ENCODE results near the gene SP5. TPM values are rescaled to one million over a fixed set of nuclear protein-coding genes. Genes with fewer than 3 reads are reported as not detected.
"Not testable (repeated sequence)": the region's sequence is repeated elsewhere in the genome, so short reads cannot be mapped to it uniquely, and the experiment has no call there.

The SP5 gene
- total and polyA plus RNA-seq, 12 donors = 0.16 to 9.2 (median 2.8) TPM

GRCh38 chr2:170721678-170722077 is 6.5 kb downstream of the SP5 start:
- DNase-seq = no peak
- Histone ChIP-seq H3K27ac (no peak overlapping the region), H3K4me3 (no peak overlapping the region), H3K9me3 (replicated peaks in 1 of 3) (no peaks in the 10 kb centered on the region), H3K4me1 (replicated peaks in 1 of 2) (peaks cover 0 to 8% of the 10 kb centered on the region in 2 donors), H3K27me3 (peaks cover 12% of the 10 kb centered on the region), H3K36me3 (replicated peaks in 1 of 2) (no peaks in the 10 kb centered on the region)
- intact Hi-C loops (cut with DNase I) = no loop called here
- no peak for TF ChIP-seq POLR2A (IDR thresholded peaks at IDR 0.05)
- TF ChIP-seq, protein P1, sequence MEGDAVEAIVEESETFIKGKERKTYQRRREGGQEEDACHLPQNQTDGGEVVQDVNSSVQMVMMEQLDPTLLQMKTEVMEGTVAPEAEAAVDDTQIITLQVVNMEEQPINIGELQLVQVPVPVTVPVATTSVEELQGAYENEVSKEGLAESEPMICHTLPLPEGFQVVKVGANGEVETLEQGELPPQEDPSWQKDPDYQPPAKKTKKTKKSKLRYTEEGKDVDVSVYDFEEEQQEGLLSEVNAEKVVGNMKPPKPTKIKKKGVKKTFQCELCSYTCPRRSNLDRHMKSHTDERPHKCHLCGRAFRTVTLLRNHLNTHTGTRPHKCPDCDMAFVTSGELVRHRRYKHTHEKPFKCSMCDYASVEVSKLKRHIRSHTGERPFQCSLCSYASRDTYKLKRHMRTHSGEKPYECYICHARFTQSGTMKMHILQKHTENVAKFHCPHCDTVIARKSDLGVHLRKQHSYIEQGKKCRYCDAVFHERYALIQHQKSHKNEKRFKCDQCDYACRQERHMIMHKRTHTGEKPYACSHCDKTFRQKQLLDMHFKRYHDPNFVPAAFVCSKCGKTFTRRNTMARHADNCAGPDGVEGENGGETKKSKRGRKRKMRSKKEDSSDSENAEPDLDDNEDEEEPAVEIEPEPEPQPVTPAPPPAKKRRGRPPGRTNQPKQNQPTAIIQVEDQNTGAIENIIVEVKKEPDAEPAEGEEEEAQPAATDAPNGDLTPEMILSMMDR (IDR thresholded peaks at IDR 0.05) = no peak
- WGBS, 4 donors = 82 to 89% (median 86%) methylated on average over 3 of the region's 3 CpGs

DNA sequence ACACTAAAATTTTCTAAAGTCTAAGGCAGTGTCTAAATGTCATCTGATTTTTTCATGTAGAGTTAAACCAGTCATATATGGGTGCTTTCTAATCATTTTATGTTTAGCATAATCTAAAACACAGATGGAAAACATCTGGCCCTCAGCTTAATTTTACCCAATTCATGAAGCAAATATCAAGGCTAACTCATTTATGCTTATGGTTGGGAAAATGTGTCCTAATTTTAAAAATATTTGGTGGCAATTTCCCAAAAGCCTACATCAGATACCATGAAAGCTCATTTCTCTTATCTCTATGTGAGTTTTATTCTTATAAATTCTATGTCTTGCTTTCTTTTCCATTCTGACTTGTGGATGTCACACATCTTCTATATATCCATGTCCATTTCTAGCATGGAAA is 7.2 kb downstream of the SP5 start:
- no peak overlapping the region for H3K27ac ChIP-seq
- H3K36me3 ChIP-seq (replicated peaks in 1 of 2) = no peaks in the 10 kb centered on the region
- peaks cover 0 to 3% of the 10 kb centered on the region in 2 donors for H3K4me1 ChIP-seq (replicated peaks in 1 of 2)
- peaks cover 7% of the 10 kb centered on the region for H3K27me3 ChIP-seq
- no peaks in the 10 kb centered on the region for H3K9me3 ChIP-seq (replicated peaks in 1 of 3)
- TF ChIP-seq, protein P1 (IDR thresholded peaks at IDR 0.05) = no peak
- no peak for TF ChIP-seq POLR2A (IDR thresholded peaks at IDR 0.05)
- H3K4me3 ChIP-seq = no peak overlapping the region
- DNase-seq = no peak
- intact Hi-C loops (cut with DNase I) = no loop called here

DNA sequence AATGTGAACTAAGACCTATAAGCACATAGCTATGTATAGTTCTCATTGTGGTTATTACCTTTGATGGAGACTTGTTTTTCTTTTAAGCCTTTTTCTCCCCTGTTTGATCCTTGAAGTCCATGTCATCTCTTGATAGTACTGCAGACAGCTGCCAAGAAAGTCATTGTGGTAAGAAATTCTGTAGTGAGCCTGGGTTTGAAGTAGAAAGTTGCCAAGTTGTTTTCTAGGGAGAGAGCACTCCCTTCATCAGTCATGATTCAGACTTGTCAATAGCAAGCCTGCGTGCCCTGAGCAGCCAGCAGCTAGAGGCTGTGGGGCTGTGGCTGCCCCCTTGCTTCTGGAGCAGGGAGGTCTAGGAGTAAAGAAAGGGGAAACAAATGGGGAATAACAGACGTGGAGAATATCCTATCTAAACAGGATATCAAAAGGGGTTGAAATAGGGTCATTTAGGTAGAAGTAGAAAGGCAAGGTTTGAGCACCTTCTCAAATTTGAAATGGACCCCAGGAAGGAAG is 8.4 kb downstream of the SP5 start:
- intact Hi-C loops (cut with DNase I) = no loop called here
- H3K27me3 ChIP-seq = no peaks in the 10 kb centered on the region
- H3K4me1 ChIP-seq (replicated peaks in 1 of 2) = no peaks in the 10 kb centered on the region
- DNase-seq = no peak
- 60 to 63% (median 62%) methylated on average over 2 of the region's 2 CpGs for WGBS, 4 donors
- no peaks in the 10 kb centered on the region for H3K9me3 ChIP-seq (replicated peaks in 1 of 3)
- no peak overlapping the region for H3K4me3 ChIP-seq
- no peak overlapping the region for H3K27ac ChIP-seq
- TF ChIP-seq POLR2A (IDR thresholded peaks at IDR 0.05) = no peak
- TF ChIP-seq, protein P1 (IDR thresholded peaks at IDR 0.05) = no peak
- no peaks in the 10 kb centered on the region for H3K36me3 ChIP-seq (replicated peaks in 1 of 2)

GRCh38 chr2:170733798-170734600 is 18.9 kb downstream of the SP5 start:
- Histone ChIP-seq H3K9me3 (replicated peaks in 1 of 3) (no peaks in the 10 kb centered on the region), H3K36me3 (replicated peaks in 1 of 2) (no peaks in the 10 kb centered on the region), H3K4me3 (no peak overlapping the region), H3K27me3 (no peaks in the 10 kb centered on the region), H3K27ac (no peak overlapping the region), H3K4me1 (replicated peaks in 1 of 2) (no peaks in the 10 kb centered on the region)
- TF ChIP-seq, protein P1 (IDR thresholded peaks at IDR 0.05) = no peak
- TF ChIP-seq POLR2A (IDR thresholded peaks at IDR 0.05) = no peak
- 0 to 42% (median 20%) methylated on average over 1 of the region's 1 CpG for WGBS, 4 donors
- intact Hi-C loops (cut with DNase I) = no loop called here
- DNase-seq = no peak

DNA sequence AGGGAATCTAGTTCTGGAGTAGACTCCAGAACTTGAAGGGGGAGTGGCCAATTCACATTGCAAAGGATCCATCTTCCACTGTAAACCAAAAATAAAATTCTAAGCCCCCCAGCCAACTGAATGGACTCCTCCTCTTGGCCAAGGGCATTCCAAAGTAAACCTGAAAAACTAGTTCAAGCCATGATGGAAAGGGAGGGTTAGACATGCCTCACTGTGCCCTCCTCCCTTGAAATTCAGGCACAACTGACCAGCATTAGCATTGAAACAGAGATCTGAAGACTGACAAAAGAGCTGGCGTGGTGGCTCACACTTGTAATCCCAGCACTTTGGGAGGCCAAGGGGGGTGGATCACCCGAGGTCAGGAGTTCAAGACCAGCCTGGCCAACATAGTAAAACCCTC is 19.5 kb downstream of the SP5 start:
- not testable (repeated sequence) for H3K27ac ChIP-seq
- 83 to 100% (median 89%) methylated on average over 2 of the region's 2 CpGs for WGBS, 4 donors

More for the DNA sequence above, 19.5 kb downstream of the SP5 start:
- intact Hi-C loops (cut with DNase I); H3K4me1 ChIP-seq (replicated peaks in 1 of 2); DNase-seq; H3K27me3 ChIP-seq; H3K4me3 ChIP-seq; H3K9me3 ChIP-seq (replicated peaks in 1 of 3); H3K36me3 ChIP-seq (replicated peaks in 1 of 2): not testable (repeated sequence)
